Stimulated activated CD8-positive, alpha-beta memory T cell treated with anti-CD3 and anti-CD28 coated beads, Interleukin-4, amount 100 ng/mL, for 4 hours (primary cell): ENCODE measurements around the gene SGCD.

Experiments
- DNase-seq, 2 donors: peaks; one replicate each; pipeline ENCODE4 v3.0.0-alpha.2; 2020; ENCODE audit warnings: low read depth in 2 of 2, low spot score in 1 of 2

SGCD gene

DNA sequence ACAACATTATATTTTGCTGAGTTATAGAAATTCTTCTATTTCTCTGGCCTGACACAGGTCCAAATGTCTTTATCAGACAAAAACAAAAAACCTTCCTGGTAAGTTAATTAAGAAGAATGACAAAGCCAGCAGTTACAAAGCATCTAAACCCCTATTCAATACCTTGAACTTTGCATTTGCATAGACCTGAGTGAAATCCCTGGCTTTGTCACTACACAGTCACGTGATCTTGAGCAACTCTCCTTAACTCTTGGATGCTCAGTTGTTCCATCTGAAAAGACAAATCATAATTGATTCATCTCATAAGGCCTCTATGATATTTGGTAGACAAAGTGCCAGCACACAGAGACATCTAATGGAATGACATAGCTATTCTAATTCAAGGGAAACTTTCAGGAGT is 356.5 kb downstream of the SGCD start:
- DNase-seq: no peak

DNA sequence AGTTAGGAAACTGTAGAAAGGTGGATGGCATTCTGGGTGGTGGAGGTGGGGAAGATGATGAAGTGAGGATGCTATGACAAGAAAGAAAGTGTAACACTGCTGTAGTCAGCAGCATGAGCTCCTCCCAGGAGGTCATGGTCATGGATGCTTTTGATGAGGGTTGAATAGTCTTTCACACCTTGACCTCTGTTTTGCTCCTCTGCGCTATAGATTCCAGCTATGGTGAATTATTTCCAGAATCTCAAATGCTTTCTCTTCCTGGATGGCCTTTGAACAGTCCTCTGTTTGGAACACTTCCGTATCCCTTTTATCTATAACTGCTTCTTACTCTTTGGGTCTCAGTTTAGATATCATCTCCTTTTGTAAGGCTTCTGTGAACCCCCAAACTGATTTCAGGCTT is 357.3 kb downstream of the SGCD start:
- no peak for DNase-seq

DNA sequence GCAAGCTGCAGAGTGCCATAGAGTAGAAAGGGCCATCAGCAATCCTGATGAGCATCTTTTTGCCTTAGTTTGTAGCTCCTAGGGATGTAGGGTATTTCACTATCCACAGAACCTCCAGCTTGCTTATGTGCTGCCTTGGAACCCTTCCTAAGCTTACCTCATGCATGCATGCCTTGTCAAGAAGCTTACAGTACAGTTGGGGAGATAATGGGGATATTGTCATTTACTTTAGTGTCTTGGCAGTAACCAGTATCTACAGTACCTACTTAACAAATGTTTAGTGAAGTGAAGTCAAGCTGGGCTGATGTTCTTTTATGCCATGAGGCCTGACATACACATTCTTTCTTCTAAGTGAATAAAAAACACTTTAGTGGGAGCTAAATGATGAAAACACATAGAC is 358.5 kb downstream of the SGCD start:
- DNase-seq: no peak

DNA sequence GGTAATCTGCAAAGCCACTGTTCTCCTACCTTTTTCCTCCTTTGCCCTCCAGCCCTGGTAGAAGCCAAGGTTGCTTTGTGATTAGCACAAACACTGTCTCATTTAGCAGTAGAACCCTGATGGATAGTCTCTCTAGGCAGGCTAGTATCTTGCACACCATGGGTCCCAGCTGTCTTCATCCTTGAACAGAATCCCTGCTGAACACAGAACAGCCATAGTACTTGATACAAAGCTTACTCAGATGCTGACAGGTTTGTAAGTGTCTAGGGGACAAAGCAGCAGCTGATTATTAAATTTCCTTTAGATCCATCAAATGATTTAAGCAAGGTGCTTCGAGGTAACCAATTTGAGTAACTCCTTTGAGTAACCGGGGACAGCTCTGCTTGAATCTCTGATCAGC is 359.4 kb downstream of the SGCD start:
- no peak for DNase-seq

DNA sequence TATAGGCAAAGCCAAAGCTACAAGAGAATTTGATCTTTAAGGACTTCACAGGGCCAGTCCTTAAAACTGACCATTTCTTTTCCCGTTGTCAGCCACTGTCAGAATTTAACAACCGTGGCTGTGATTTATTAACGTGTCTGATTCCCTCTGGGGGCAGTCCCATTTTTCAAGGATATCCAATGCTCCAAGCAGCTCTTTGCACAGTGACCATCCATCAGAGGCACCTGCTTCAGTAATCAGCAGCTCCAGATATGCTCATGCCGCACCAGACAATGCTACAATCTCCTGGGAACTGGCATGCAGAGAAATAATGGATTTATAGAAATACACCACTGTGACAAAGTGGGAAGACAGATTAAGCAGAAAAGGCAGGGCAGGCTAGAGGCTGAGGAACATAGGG is 359.8 kb downstream of the SGCD start:
- no peak for DNase-seq

DNA sequence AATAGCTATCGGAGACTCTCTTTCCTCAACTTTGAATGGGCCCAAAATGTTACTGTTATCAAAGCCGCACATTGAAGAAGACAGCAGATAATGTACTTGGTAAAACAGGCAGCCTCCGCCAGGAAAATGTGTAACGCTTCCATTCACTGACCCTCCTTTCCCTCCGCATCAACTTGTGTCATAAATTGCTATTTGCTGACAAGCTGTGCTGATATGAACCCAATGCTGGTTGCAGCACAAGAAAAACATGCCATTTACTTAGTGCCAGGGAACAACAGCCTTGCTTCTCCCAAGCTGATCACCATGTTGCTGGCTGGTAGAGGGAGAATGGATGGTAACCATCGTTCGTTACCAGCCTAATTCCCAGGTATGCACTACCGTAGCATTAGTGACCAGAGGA is 360.6 kb downstream of the SGCD start:
- no peak for DNase-seq

DNA sequence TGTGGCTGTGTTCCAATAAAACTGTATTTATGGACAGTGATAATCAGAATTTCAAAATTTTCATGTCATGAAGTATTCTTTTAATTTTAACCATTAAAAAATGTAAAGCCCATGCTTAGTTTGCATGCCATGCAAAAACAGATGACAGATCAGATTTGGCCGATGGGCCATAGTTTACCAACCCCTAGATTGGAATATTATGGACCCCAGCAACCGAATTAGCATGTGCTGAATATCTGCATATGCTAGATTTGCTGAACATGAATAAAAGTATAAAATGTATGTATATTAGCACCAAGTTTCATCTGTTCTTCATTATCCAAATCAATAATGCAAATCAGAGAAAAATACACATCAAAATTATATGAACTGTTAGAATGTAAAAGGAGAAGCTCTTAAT is 364.6 kb downstream of the SGCD start:
- no peak for DNase-seq

DNA sequence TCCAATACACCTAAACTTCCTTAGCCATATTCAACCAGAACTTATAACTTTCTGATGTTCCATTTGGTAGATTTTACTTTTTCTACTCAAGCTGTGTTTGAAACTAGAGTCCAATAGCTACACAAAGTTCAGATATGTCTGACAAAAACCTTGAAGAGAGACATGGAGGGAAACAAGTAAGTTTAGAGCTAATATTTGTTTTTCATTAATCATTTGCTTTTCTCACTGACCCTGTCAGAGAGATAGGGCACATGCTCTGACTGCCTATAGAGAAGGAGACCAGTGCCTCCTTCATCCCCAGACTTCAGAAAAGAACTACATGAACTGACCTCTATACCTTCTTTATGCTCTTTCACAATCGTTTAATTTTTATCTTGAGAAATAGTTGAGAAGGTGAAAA is 366.1 kb downstream of the SGCD start:
- DNase-seq: no peak

DNA sequence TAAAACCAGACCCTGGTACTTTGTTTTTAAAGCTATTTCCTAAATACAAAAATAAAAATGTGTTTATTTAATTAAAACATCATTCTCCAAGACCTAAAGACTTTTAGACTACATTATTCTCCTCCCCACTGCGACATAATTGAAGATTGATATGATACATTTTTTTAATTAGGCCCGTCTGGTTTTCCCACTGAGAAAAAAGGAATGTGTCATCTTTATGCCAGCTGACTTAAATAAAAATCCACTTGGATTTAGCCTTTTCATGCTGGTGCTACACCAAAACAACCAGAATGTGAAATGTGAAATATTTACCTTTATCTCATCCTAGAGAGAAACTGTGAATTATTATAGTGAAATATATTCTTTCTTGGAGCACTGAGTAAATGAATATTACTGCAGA is 367.6 kb downstream of the SGCD start:
- DNase-seq: no peak

DNA sequence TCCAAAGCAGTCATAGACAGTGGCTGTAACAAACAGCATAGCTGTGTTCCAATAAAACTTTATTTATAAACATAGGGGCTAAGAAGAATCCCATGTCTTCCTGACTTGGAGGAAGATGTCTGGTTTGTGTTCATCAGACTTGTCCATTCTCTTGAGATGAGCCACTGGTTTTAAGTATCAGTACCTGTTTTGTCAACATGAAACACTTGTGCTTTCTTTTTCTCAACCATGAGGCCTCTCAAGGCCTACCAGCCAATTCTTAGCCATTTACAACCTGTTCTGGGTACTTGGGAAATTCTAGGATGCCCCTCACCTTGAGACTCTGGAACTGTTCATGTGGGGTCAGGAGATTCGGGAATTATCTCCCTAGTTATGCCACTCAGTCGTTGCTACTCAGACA is 368.8 kb downstream of the SGCD start:
- no peak for DNase-seq

DNA sequence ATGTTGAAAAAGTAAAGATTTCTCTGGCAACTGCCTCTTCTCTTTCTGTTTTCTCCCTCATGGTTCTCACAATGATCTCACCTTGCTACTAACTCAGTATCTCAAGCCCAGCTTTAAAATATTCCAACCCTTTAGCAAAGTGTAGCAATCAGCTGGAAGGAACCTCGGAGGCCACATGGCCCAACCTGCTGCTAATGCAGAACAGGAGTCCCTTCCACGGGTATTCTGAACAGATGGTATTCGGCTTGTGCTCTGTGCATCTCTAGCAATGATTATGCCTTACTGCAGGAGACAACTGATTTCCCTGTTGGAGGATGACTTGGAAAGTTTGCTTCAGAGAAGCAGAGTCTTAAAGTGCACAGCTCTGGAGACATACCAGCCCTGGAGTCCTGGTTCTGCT is 371.4 kb downstream of the SGCD start:
- DNase-seq: no peak

DNA sequence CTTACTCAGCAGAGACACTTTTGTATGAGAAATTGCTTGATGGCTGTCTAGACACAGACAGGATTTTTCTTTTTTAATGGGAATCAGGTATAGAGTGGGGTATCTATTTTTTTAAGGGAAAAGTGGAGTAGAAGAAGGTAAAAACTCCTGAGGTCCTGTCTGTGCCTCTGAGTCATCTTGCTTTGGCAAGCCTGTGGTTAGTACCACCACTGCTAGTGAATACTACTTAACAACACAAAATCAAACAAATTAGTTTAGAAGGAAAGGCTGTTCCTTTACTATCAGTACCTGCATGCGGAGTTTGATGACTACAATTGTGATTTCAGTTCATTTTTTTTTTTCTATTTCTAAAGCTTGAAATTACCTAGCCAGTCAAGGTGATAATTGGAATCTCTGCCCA is 372.2 kb downstream of the SGCD start:
- DNase-seq: no peak

DNA sequence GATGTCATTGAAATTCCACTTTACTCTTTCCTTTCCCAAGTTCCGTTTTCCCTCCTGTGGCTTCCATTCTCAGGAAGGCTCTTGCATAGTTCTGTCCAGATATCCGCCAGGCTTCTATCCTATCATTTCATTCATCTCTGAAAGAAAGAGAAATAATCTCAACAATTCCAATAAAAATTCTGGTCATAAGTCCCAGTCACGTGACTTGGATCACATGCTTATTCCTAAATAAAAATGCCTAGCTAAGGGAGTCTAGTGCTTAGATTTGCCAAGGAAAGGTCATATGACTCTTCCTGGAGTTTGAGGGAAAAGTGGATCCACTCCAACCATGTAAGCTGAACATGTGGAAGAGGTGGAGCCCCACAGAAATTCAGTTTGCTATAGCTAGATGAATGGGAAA is 377.2 kb downstream of the SGCD start:
- DNase-seq: no peak

DNA sequence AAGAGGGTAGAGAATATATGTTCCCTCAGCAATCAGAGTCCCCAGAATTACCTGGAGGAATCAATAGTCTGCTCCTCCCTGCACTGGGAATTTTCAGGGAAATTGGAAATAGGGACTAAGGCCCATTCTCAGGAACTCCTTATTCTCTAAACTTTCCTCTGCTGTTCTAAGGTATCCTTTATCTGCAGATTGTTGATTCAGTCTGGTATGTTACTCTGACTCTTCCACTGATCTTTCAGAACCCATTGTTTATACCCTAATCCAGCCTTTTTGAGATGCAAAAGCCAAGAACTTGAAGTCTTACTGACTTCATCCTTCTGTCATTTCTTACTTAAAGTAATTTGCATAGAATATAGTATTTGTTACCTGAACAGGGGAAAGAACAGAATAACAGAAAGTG is 379.7 kb downstream of the SGCD start:
- DNase-seq: no peak

DNA sequence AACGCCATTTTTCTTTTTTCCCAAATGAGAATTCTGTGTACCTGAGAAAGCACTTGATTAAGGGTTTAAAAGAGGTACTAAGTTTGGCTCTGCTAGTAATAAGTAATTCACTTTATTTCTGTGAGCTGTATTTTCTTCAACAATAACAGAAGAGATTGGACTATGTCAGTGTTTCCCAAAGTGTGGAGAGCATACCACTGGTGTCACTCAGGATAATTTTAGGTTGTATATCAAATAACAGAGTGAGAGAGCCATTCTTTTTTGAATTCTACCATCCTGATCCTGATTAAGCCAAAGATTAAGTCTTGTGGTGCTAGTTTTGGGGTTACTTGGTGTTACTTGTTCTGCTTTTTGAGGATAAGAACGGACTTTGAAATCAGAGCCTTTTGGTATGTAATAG is 380.8 kb downstream of the SGCD start:
- no peak for DNase-seq

DNA sequence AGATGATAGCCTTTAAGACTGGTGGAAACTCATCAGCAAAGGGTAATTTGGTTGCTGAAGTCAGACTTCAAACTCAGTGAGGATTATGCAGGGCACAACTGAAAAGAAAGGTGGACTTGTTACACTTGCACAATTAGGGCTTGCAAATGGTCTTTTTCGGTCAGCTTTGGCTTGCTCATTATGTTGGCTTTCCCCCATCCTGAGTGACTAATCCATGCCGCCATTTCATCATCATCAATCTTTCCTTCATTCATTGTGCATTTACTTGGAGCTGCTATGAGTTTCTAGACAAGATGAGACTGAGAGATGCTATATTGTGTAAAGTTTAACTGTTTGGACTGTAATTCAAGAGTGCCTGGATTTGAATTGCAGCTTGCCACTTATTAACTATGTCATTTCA is 388.3 kb downstream of the SGCD start:
- no peak for DNase-seq

DNA sequence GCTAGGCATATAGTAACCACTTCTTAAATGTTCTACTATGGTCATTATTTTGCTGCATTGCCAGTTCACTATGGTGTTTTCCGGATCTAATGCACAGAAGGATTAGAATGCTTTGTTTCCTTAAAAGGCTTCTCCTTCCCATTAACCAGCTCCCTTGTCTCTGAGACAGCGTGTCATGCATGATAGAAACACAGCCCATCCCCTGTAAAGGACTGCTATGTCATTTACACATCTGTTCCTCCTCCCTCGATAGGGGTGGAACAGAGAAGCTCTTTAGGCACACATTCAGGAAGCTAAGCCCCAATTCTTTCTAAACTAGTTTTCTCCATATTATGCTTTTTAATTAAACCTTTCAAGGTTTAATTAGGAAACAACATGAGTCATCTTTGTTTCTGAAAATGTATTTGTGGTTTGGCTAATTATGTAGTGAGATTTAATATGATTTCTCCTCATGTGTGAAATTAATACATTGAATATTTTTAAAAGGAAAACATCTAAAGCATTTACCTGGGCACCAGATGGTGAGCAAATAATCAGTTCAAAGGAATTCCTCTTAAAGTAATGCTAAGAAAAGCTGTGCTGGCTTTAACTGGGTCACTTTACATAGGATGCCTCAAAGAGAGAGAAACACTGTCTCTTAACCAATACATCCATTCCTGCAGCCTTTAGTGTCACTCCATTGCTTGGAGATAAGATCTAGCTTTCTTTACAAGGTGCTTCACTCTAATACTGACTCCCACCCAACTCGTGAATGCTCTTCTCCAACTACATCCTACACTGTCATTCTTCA is 389.8 kb downstream of the SGCD start:
- no peak for DNase-seq

DNA sequence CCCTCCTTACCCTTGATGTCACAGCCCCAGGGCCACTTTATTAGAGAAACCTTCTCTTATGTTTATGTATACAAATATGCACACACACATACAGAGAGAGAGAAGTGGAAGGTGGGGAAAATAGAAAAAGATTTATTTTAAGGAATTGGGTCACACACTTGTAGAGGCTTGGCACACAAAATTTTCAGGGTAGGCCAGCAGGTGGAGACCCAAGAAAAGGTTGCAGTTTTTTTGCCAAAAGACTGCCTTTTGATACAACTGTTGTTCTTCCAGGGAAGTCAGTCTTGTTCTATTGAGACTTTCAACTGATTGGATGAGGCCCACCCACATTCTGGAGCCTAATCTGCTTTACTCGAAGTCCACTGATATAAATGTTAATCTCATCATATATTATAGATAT is 392.0 kb downstream of the SGCD start:
- DNase-seq: no peak

DNA sequence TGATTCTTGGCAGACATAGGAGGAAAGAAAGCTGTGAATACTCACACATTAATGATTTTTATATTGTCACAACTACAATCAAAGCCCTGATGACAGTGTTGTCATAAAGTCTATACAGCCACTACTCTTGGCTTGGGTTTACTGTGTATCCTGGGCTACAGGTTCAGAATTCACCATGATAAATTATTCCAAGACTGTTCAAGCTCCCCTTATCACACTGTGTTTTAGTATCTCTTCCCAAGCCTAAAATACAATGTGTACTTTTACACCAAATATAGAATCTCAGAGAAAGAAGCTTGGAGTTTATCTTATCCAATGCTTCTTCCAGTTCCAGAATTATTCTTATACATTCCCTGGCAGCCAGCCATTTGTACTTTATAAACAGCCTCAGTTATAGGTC is 395.4 kb downstream of the SGCD start:
- no peak for DNase-seq

DNA sequence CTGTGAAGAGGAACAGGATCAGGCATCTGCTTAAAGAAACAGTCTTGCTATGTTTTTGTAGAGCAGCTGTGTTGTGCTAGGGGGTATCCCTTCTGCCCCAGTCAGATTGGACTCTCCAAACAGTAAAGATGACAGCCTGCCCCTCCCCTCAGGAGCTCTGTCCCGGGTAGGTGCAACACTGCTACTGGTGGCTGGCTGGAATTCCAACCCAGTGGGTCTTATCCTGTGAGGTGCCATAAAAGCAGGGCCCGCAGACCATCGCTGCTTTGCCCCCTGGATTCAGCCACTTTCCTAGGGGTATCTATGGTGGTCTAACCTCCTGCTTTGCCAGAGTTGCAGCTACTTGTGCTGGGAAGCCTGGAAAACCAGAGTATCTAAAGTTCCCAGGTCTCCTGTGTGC is 408.5 kb downstream of the SGCD start:
- no peak for DNase-seq

DNA sequence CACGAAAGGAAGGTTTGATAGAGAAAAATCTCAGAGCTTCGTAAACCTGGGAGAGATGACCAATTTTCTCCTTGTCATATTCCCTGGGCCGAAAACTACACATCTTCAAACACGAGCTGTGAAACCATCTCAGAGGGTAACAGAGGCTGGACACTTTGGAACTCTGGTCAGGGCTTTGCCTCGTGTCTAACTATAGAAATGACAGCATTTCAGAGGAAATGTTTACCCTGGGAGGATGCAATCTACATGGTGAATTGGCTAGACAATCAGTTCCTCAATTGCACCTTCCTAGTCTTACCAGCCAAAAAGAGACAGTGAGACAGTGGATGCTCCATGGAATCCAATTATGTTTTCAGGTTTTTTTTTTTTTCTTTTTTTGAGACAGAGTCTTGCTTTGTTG is 414.6 kb downstream of the SGCD start:
- DNase-seq: no peak

DNA sequence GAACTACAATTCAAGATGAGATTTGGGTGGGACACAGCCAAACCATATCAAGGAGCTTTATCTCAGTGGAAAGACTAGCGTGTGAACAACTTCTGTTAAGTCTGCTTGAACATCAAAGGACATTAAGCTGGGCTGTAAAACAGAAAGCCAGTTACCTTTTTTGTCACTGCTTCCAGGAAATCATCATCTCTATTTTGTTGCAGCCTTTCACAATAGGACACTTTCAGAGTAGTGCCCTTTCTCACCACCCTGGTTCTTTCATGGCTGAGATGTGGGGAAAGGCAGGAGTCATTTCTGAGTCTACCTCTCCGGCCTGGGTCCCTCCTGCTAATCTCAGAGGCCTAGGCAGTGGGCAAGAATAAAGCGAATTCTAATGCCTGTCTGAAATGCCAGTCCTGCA is 426.9 kb downstream of the SGCD start:
- no peak for DNase-seq

DNA sequence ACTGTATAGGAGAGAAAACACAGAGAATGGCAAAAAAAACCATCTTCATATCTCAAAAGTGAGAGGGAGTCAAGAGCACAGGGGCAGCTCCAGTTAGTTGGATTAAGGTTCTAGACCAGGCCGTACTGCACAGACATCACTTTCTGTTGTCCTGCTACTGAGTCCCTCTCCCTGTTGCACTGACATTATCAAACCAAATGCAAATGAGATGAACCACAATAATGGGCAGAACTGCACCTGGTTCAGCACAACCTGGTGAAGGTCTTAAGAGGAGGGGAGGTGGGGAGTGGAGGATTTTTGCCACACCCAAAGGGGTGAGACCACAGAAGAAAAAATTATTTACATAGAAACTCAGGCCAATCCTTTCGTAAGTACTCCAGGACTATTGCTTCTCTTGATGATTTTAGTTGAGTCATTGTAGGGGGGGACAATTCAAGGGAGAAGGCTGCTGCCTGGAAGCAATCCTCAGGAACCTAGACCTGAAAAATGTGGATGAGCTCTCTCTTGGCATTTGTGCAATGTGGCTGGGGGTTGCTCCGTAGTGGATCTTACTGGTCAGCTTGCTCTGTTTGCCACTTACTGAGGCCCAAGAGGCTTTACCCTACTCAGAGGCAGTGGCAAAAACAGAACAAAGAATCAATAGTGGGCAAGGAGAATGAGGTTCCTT is 428.6 kb downstream of the SGCD start:
- DNase-seq: no peak
